ENCODE measurements around the gene NCKAP1.
A peak's percentile ranks its signal among the peaks of the same experiment; 100 is the strongest.

Gene NCKAP1

GRCh38 chr2:183072177-183072576 lies 33.9 kb upstream of the NCKAP1 start:
- ChIA-PET POLR2A (no interaction called here), CTCF (interaction anchor here (1.5 to 1.9 kb wide), 3 partner anchors 9 to 24 kb away, joined by 3 to 8 read pairs (median 4); no protein-coding TSS in a partner anchor)
- TF ChIP-seq CTCF (IDR thresholded peaks at IDR 0.05; ENCODE audit: insufficient read depth, low read length, missing control alignments) = no peak
- DNase-seq (ENCODE audit: low read depth, low spot score) = no peak
- no peak overlapping the region for H3K4me3 ChIP-seq (ENCODE audit: low read depth, low read length)

- CTCF ChIA-PET = interaction anchor here (1.4 to 6.2 kb wide), 5 partner anchors 8 to 65 kb away, joined by 3 to 30 read pairs (median 4); partner anchors contain the start of gene DUSP19
- POLR2A ChIA-PET = interaction anchor here (0.6 kb wide), 1 partner anchor 54 kb away, joined by 4 read pairs; no protein-coding TSS in a partner anchor
- no peak overlapping the region for H3K4me3 ChIP-seq (ENCODE audit: low read depth, low read length)
- no peak for DNase-seq (ENCODE audit: low read depth, low spot score)
- peak; percentile 72 for TF ChIP-seq CTCF (IDR thresholded peaks at IDR 0.05; ENCODE audit: insufficient read depth, low read length, missing control alignments)
Measured at GRCh38 chr2:183070942-183071844, 32.9 kb upstream of the NCKAP1 start.

- CTCF ChIA-PET = interaction anchor here (0.6 to 6.2 kb wide), 3 partner anchors 9 to 32 kb away, joined by 3 to 30 read pairs (median 3); partner anchors contain the start of gene DUSP19
- no peak for TF ChIP-seq CTCF (IDR thresholded peaks at IDR 0.05; ENCODE audit: insufficient read depth, low read length, missing control alignments)
- H3K4me3 ChIP-seq (ENCODE audit: low read depth, low read length) = no peak overlapping the region
- DNase-seq (ENCODE audit: low read depth, low spot score) = no peak
- POLR2A ChIA-PET = no interaction called here
Measured at GRCh38 chr2:183069174-183069573, 30.9 kb upstream of the NCKAP1 start.

- POLR2A ChIA-PET = no interaction called here
- TF ChIP-seq CTCF (IDR thresholded peaks at IDR 0.05; ENCODE audit: insufficient read depth, low read length, missing control alignments) = no peak
- no peak for DNase-seq (ENCODE audit: low read depth, low spot score)
- H3K4me3 ChIP-seq (ENCODE audit: low read depth, low read length) = no peak overlapping the region
- CTCF ChIA-PET = interaction anchor here (0.6 to 6.2 kb wide), 3 partner anchors 8 to 11 kb away, joined by 3 to 30 read pairs (median 3); partner anchors contain the start of gene DUSP19
Measured at GRCh38 chr2:183068561-183068960, 30.3 kb upstream of the NCKAP1 start.

GRCh38 chr2:183063083-183063482 lies 24.8 kb upstream of the NCKAP1 start:
- H3K4me3 ChIP-seq (ENCODE audit: low read depth, low read length) = no peak overlapping the region
- TF ChIP-seq CTCF (IDR thresholded peaks at IDR 0.05; ENCODE audit: insufficient read depth, low read length, missing control alignments) = no peak
- ChIA-PET POLR2A (interaction anchor here (1.0 kb wide), 1 partner anchor 15 kb away, joined by 3 read pairs; the partner anchor contains the start of gene DUSP19), CTCF (interaction anchor here (0.9 kb wide), 2 partner anchors 8 to 23 kb away, joined by 3 read pairs; no protein-coding TSS in a partner anchor)
- no peak for DNase-seq (ENCODE audit: low read depth, low spot score)

Data from AG04449 (cell line).